Sigmoid colon (tissue), 7 donors: ENCODE data around the gene CITED2. TPM values are rescaled to one million over a fixed set of nuclear protein-coding genes. Genes with fewer than 3 reads are reported as not detected.
A peak's percentile ranks its signal among the peaks of the same experiment; 100 is the strongest.

Experiments
- DNase-seq: peaks from one replicate; pipeline ENCODE4 v3.0.0-alpha.2; 2019
- H3K27ac ChIP-seq, 4 donors: fragments of 200-600 bp; sonication (generic); one replicate each; pipeline ENCODE4 v1.5.1; 2016 to 2019; ENCODE audit warnings: mild to moderate bottlenecking in 1 of 4
- H3K27me3 ChIP-seq, 3 donors: fragments of 200-600 bp; sonication (generic); one replicate each; pipeline ENCODE4 v1.5.1; 2019; ENCODE audit warnings: mild to moderate bottlenecking in 1 of 3
- H3K36me3 ChIP-seq, 4 donors: fragments of 200-600 bp; sonication (generic); one replicate each; pipeline ENCODE4 v1.5.1; 2016 to 2019
- H3K4me1 ChIP-seq, 4 donors: fragments of 200-600 bp; sonication (generic); one replicate each; pipeline ENCODE4 v1.5.1; 2017 to 2019
- H3K4me3 ChIP-seq, 4 donors: fragments of 200-600 bp; sonication (generic); one replicate each; pipeline ENCODE4 v1.5.1; 2017 to 2019; ENCODE audit warnings: mild to moderate bottlenecking in 2 of 4, moderate library complexity in 1 of 4
- H3K9me3 ChIP-seq, 4 donors: fragments of 200-600 bp in 3 of 4; sonication (generic) in 3 of 4; one replicate each; pipeline versions ENCODE4 v1.5.1 to v1.6.1; 2013 to 2019
- EP300 ChIP-seq, 4 donors: sonication (generic); formaldehyde crosslinking; IDR thresholded peaks; one replicate each; pipeline ENCODE4 v1.6.1; 2017; ENCODE audit warnings: antibody characterized with exemption in 4 of 4
- POLR2A ChIP-seq, 2 donors: fragments of 450-650 bp; IDR thresholded peaks; one replicate each; pipeline ENCODE4 v1.6.1; 2016; ENCODE audit warnings: antibody characterized with exemption in 2 of 2, mild to moderate bottlenecking in 2 of 2, moderate library complexity in 2 of 2
- POLR2AphosphoS5 ChIP-seq, 4 donors: sonication (generic); formaldehyde crosslinking; IDR thresholded peaks; one replicate each; pipeline ENCODE4 v1.6.1; 2017; ENCODE audit warnings: antibody characterized with exemption in 4 of 4
- WGBS, 2 donors: extraction: QIAGEN DNeasy Blood & Tissue Kit; methylation state at CpG; one replicate each; pipeline ENCODE4 v1.1.7; 2013; 5-methylcytosine and 5-hydroxymethylcytosine counted together
- intact Hi-C: fragments of 100-400 bp; cut with DNase I; formaldehyde crosslinking; loops from one replicate; pipeline ENCODE4 v1.15.1; 2023
- polyA plus RNA-seq, 3 donors: library from polyadenylated mRNA; stranded (reverse); fragments of 200-250 nt; gene quantifications; one replicate each; pipeline ENCODE4 v1.2.3, GENCODE V29; 2013
- total RNA-seq, 4 donors: library from RNA; depleted of rRNA; stranded (reverse); fragments of >200 nt; gene quantifications; one replicate each; pipeline ENCODE4 v1.1.0, GENCODE V29; 2016
- TF ChIP-seq, protein P1 (sequence below), 4 experiments: fragments of 450-650 bp in 3 of 4; fragments of 200-600 bp in 1 of 4; IDR thresholded peaks; one replicate each; pipeline ENCODE4 v1.5.1; 2016 to 2019; ENCODE audit warnings: antibody characterized with exemption in 4 of 4, mild to moderate bottlenecking in 3 of 4, moderate library complexity in 2 of 4
- donor health status: healthy with polysubstance abuse.
- donor health status: Bipolar disorder and iron deficiency.
- donor health status: healthy.

CITED2 gene
- total and polyA plus RNA-seq, 7 donors: 26.4 to 182 (median 71.7) TPM

DNA sequence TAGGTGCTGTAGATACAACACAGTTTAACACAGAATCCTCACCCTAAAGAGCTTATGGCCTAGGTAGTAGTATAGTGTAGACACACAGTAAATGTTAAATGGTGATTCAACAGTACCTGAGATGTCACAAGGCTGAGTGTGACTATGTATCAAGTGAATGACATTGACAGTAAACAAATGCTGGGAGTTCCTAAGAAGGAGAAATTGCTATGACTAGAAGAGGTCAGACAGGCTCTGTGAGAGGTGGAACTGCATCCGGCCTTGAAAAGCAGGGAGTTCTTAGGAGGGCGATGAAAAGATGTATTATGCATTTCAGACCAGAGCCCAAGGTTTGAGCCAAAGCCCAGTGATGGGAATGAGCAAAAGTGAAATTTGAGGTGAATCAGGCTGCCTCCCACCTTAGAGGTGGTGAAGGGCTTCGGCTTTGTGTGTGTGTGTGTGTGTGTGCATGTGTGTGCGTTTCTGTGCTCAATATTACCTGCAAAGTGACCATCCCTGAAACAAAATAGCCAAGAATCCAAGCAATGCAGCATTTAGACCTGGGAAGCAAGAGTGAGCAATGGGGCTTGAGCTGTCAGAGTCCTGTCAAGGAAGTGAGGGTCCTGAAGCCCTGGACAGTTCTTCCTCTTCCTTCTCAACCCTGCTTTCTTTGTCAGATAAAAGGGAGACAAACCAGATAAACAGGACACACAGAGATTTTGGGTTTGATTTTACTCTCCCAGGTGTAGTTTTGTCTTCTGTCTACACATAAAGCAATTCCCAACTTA lies 32.3 kb upstream of the CITED2 start:
- H3K27ac ChIP-seq: peak overlapping the region in 3 of 4 donors; percentile 1 to 45 (median 26)

DNA sequence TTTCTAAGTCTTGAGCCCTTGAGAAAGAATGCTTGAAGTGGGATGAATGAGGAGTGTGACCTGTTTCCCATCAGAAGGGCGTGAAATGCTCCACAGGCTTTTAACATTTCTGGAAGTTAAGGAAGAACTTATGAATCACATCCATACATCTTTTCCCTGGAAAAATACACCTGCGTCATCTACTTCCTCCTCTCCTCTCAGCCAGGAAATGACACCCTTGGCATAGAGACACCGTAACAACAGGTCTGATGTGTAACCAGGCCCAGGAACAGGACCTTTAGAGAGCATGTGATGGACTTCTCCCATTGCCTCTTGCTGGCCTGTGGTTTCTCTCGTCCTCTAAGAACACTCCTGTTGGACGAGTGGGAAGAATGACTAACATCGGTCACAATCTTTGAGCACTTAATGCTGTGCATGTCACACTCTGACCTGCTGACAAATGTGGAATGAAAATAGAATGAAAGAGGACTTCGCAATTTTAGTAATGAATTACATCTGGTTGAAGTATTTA lies 28.5 kb upstream of the CITED2 start:
- Histone ChIP-seq H3K9me3 (no peaks in the 10 kb centered on the region), H3K27ac (peak overlapping the region in 2 of 4 donors; percentile 29 to 49), H3K4me1 (peaks cover 0 to 8% (median 5%) of the 10 kb centered on the region in 4 donors), H3K36me3 (no peaks in the 10 kb centered on the region), H3K4me3 (no peak overlapping the region), H3K27me3 (no peaks in the 10 kb centered on the region)
- peak; percentile 81 for DNase-seq
- intact Hi-C loops: no loop called here
- WGBS, 2 donors: 86 to 89% methylated on average over 7 of the region's 7 CpGs
- TF ChIP-seq POLR2A (IDR thresholded peaks at IDR 0.05) (no peak), POLR2AphosphoS5 (IDR thresholded peaks at IDR 0.05) (peak; percentile 31 to 60 (median 38))
- TF ChIP-seq, protein P1, sequence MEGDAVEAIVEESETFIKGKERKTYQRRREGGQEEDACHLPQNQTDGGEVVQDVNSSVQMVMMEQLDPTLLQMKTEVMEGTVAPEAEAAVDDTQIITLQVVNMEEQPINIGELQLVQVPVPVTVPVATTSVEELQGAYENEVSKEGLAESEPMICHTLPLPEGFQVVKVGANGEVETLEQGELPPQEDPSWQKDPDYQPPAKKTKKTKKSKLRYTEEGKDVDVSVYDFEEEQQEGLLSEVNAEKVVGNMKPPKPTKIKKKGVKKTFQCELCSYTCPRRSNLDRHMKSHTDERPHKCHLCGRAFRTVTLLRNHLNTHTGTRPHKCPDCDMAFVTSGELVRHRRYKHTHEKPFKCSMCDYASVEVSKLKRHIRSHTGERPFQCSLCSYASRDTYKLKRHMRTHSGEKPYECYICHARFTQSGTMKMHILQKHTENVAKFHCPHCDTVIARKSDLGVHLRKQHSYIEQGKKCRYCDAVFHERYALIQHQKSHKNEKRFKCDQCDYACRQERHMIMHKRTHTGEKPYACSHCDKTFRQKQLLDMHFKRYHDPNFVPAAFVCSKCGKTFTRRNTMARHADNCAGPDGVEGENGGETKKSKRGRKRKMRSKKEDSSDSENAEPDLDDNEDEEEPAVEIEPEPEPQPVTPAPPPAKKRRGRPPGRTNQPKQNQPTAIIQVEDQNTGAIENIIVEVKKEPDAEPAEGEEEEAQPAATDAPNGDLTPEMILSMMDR (IDR thresholded peaks at IDR 0.05): no peak

More for the DNA sequence above, 32.3 kb upstream of the CITED2 start:
- no peak for TF ChIP-seq POLR2A (IDR thresholded peaks at IDR 0.05)
- TF ChIP-seq, protein P1 (IDR thresholded peaks at IDR 0.05): no peak
- TF ChIP-seq EP300 (IDR thresholded peaks at IDR 0.05): no peak
- WGBS, 2 donors: 93 to 96% methylated on average over 4 of the region's 4 CpGs
- Histone ChIP-seq H3K9me3 (no peaks in the 10 kb centered on the region), H3K4me3 (no peak overlapping the region), H3K27me3 (no peaks in the 10 kb centered on the region), H3K36me3 (no peaks in the 10 kb centered on the region), H3K4me1 (peaks cover 0 to 20% (median 13%) of the 10 kb centered on the region in 4 donors)
- intact Hi-C loops: no loop called here
- DNase-seq: no peak

DNA sequence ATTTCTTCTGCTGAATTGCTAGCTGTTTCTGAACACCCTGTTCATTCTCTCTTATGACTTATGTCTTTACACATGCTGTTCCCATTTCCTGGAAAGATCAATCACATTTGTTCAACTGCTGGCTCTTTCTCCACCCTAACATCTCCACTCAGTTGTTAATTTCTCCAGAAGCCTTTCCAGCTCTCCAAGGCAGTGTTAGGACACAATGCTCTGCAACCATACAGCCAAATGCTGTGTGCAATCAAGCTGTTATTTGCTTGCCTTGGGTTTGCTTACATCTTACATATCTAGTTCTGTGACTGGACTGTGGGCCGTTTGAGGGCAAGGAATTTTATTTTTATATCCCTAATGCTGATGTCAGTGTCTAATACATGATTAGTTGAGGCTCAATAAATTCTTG lies 24.2 kb upstream of the CITED2 start:
- H3K36me3 ChIP-seq: no peaks in the 10 kb centered on the region
- 28 to 71% methylated on average over 1 of the region's 1 CpG for WGBS, 2 donors
- no peak overlapping the region for H3K4me3 ChIP-seq
- H3K9me3 ChIP-seq: no peaks in the 10 kb centered on the region
- intact Hi-C loops: no loop called here
- no peak for DNase-seq
- no peaks in the 10 kb centered on the region for H3K27me3 ChIP-seq
- TF ChIP-seq POLR2A (IDR thresholded peaks at IDR 0.05): no peak
- peak in 2 of 4 donors; percentile 31 to 51 for TF ChIP-seq POLR2AphosphoS5 (IDR thresholded peaks at IDR 0.05)
- TF ChIP-seq, protein P1 (IDR thresholded peaks at IDR 0.05): no peak
- TF ChIP-seq EP300 (IDR thresholded peaks at IDR 0.05): peak in 1 of 4 donors; percentile 31
- H3K27ac ChIP-seq: peak overlapping the region in 1 of 4 donors; percentile 16
- no peaks in the 10 kb centered on the region for H3K4me1 ChIP-seq

DNA sequence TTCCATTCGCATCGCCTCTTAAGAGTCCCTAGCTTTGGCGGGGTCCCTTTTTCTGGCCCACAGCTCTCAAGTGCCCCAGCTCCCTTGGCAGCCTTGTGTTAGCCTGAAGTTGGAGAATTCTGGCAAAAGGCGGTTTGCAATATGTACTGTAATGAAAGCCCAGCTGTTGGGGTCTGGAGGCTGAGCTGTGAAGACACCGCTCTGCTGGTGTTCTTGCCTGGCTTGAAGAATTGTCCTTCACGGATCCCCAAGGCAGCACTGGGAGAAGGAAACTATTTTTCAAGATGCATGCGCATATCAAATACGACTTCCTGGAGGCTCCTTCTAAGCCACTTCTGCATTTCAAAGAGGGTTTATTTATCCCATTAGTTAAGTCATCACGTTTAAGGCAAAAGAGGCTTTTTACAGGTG lies 21.4 kb upstream of the CITED2 start:
- Histone ChIP-seq H3K4me3 (no peak overlapping the region), H3K27ac (no peak overlapping the region), H3K36me3 (no peaks in the 10 kb centered on the region), H3K4me1 (no peaks in the 10 kb centered on the region), H3K9me3 (no peaks in the 10 kb centered on the region), H3K27me3 (no peaks in the 10 kb centered on the region)
- 63 to 84% methylated on average over 9 of the region's 9 CpGs for WGBS, 2 donors
- no peak for TF ChIP-seq POLR2A (IDR thresholded peaks at IDR 0.05)
- TF ChIP-seq, protein P1 (IDR thresholded peaks at IDR 0.05): no peak
- TF ChIP-seq EP300 (IDR thresholded peaks at IDR 0.05): no peak
- DNase-seq: no peak
- intact Hi-C loops: no loop called here
